SK-N-SH treated with all-trans-retinoic acid at 6 μM for 48 hours (cell line): ENCODE data around the gene HEXIM2.

Experiments used
- ATAC-seq: fragments of 200-7000 bp; cut with Tn5 transposase; 3 replicates; pipeline ENCODE4 v1.9.1; 2020; ENCODE audit warnings: mild to moderate bottlenecking, moderate library complexity
- ARNTL ChIP-seq: fragments of 450-650 bp; formaldehyde crosslinking; IDR thresholded peaks from 2 replicates; pipeline ENCODE4 v1.5.0; 2020; ENCODE audit warnings: low read depth, mild to moderate bottlenecking, moderate library complexity, borderline replicate concordance
- BACH2 ChIP-seq: fragments of 250-450 bp; sonication (Bioruptor Pico); IDR thresholded peaks from 2 replicates; pipeline ENCODE4 v1.9.0; 2021; ENCODE audit warnings: mild to moderate bottlenecking, borderline replicate concordance
- CSDC2 ChIP-seq: fragments of 250-450 bp; sonication (Bioruptor Pico); IDR thresholded peaks from 2 replicates; pipeline ENCODE4 v1.5.0; 2020; ENCODE audit warnings: mild to moderate bottlenecking, moderate library complexity
- ESRRG ChIP-seq: fragments of 250-450 bp; sonication (Bioruptor Pico); IDR thresholded peaks from 2 replicates; pipeline ENCODE4 v1.6.1; 2021; ENCODE audit warnings: mild to moderate bottlenecking
- ISL1 ChIP-seq: fragments of 250-450 bp; sonication (Bioruptor Pico); IDR thresholded peaks from 2 replicates; pipeline ENCODE4 v2.1.2; 2022; ENCODE audit warnings: mild to moderate bottlenecking, moderate library complexity
- OSR1 ChIP-seq: fragments of 250-450 bp; sonication (Bioruptor Pico); IDR thresholded peaks from 2 replicates; pipeline ENCODE4 v1.8.0; 2022; ENCODE audit warnings: moderate library complexity, mild to moderate bottlenecking, inconsistent platforms
- PPARA ChIP-seq: fragments of 250-450 bp; sonication (Bioruptor Pico); IDR thresholded peaks from 2 replicates; pipeline ENCODE4 v1.5.0; 2020; ENCODE audit warnings: mild to moderate bottlenecking, borderline replicate concordance
- RARB ChIP-seq: fragments of 250-450 bp; sonication (Bioruptor Pico); IDR thresholded peaks from 2 replicates; pipeline ENCODE4 v1.8.0; 2021; ENCODE audit warnings: mild to moderate bottlenecking, moderate library complexity
- SNAI2 ChIP-seq: fragments of 250-450 bp; sonication (Bioruptor Pico); IDR thresholded peaks from 2 replicates; pipeline ENCODE4 v1.5.0; 2020; ENCODE audit warnings: mild to moderate bottlenecking, moderate library complexity
- ZC3H10 ChIP-seq: fragments of 250-450 bp; sonication (Bioruptor Pico); IDR thresholded peaks from 2 replicates; pipeline ENCODE4 v1.5.1; 2021; ENCODE audit warnings: mild to moderate bottlenecking, moderate library complexity
- ZFP3 ChIP-seq: fragments of 250-450 bp; sonication (Bioruptor Pico); IDR thresholded peaks from 2 replicates; pipeline ENCODE4 v1.5.0; 2020; ENCODE audit warnings: mild to moderate bottlenecking, moderate library complexity
- ZNF565 ChIP-seq: fragments of 450-650 bp; formaldehyde crosslinking; conservative IDR thresholded peaks from 2 replicates; pipeline ENCODE4 v1.5.0; 2020; ENCODE audit warnings: low read depth, mild to moderate bottlenecking, moderate library complexity
- ZNF70 ChIP-seq: fragments of 450-650 bp; formaldehyde crosslinking; IDR thresholded peaks from 2 replicates; pipeline ENCODE4 v1.5.0; 2020; ENCODE audit warnings: mild to moderate bottlenecking, moderate library complexity
- ZNF8 ChIP-seq: fragments of 450-650 bp; formaldehyde crosslinking; IDR thresholded peaks from 2 replicates; pipeline ENCODE4 v1.5.0; 2020; ENCODE audit warnings: mild to moderate bottlenecking, moderate library complexity
- TF ChIP-seq, protein P1 (sequence below): fragments of 250-450 bp; sonication (Bioruptor Pico); IDR thresholded peaks from 2 replicates; pipeline ENCODE4 v1.8.0; 2020; ENCODE audit warnings: mild to moderate bottlenecking, moderate library complexity, borderline replicate concordance
- TF ChIP-seq, protein P2 (sequence below): fragments of 250-450 bp; sonication (Bioruptor Pico); IDR thresholded peaks from 2 replicates; pipeline ENCODE4 v1.5.1; 2021; ENCODE audit warnings: mild to moderate bottlenecking, moderate library complexity
- TF ChIP-seq, protein P3 (sequence below): fragments of 250-450 bp; sonication (Bioruptor Pico); IDR thresholded peaks from 2 replicates; pipeline ENCODE4 v1.5.1; 2020; ENCODE audit warnings: low read depth, mild to moderate bottlenecking, moderate library complexity
- TF ChIP-seq, protein P4 (sequence below): fragments of 250-450 bp; sonication (Bioruptor Pico); IDR thresholded peaks from 2 replicates; pipeline ENCODE4 v1.8.0; 2021; ENCODE audit warnings: low read depth, mild to moderate bottlenecking, moderate library complexity, borderline replicate concordance
- TF ChIP-seq, protein P5 (sequence below): fragments of 250-450 bp; sonication (Bioruptor Pico); IDR thresholded peaks from 2 replicates; pipeline ENCODE4 v1.5.0; 2020; ENCODE audit warnings: mild to moderate bottlenecking, moderate library complexity

The HEXIM2 gene

DNA sequence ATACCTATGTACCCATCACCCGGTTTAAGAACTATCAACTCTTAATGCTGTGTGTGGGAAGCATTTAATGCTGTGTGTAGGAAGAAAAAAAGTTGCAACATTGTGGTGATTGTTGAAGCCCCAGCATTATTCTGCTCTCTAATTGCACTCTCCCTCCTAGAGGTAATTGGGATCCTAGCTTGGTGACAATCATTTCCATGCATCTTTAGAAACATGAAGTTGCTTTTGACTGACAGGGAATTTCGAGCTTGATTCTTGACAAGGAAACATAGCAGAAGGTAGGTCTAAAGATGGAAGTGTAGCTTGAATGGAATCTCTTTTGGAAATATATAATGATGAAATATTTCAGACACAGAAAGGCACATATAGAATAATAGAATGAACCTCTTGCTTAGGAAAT lies 27.3 kb downstream of the HEXIM2 start (continued):
- TF ChIP-seq ARNTL (no peak), ISL1 (CRISPR knock-in tag) (no peak), RARB (CRISPR knock-in tag) (no peak), SNAI2 (CRISPR knock-in tag) (no peak), OSR1 (no peak)
- TF ChIP-seq, protein P1, sequence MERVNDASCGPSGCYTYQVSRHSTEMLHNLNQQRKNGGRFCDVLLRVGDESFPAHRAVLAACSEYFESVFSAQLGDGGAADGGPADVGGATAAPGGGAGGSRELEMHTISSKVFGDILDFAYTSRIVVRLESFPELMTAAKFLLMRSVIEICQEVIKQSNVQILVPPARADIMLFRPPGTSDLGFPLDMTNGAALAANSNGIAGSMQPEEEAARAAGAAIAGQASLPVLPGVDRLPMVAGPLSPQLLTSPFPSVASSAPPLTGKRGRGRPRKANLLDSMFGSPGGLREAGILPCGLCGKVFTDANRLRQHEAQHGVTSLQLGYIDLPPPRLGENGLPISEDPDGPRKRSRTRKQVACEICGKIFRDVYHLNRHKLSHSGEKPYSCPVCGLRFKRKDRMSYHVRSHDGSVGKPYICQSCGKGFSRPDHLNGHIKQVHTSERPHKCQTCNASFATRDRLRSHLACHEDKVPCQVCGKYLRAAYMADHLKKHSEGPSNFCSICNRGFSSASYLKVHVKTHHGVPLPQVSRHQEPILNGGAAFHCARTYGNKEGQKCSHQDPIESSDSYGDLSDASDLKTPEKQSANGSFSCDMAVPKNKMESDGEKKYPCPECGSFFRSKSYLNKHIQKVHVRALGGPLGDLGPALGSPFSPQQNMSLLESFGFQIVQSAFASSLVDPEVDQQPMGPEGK (CRISPR knock-in tag), result no peak

DNA sequence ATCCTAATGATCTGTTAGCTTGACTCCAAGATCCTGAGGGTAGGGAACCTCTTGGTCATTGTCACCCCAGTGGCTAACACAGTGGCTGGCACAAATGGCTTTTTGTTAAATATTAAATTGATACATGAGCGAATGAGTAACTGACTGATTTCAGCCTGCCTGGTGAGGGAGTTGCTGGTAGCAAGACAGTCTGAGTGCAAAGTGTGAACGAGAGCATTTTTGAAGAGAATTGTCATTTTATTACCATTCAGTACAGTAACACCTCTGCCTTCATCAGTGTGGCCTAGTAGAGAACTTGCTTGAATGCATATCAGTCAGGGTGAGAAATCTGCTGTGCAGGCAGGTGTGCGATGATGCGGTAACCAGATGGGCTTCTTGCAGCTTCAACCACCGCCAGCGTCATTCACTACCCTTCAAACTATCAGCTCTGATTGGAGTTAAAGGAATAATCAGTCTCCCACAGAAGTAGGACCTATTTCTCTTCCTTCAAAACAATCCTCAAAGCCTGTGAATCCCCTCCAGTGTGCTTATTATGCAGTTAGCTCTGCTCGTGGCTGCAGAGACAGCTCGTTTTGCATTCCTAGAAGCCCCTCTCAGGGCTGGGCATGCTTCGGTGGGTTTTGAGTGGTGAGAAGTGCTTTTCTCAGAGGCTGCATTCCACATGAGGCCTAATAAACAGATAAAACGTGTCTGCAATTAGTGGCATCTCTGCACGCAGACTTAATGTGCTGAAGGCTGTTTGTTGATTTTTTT lies 29.0 kb downstream of the HEXIM2 start:
- TF ChIP-seq ZC3H10 (no peak), ZFP3 (CRISPR knock-in tag) (no peak), ISL1 (CRISPR knock-in tag) (no peak), BACH2 (CRISPR knock-in tag) (no peak), SNAI2 (CRISPR knock-in tag) (no peak)
- TF ChIP-seq, protein P2, sequence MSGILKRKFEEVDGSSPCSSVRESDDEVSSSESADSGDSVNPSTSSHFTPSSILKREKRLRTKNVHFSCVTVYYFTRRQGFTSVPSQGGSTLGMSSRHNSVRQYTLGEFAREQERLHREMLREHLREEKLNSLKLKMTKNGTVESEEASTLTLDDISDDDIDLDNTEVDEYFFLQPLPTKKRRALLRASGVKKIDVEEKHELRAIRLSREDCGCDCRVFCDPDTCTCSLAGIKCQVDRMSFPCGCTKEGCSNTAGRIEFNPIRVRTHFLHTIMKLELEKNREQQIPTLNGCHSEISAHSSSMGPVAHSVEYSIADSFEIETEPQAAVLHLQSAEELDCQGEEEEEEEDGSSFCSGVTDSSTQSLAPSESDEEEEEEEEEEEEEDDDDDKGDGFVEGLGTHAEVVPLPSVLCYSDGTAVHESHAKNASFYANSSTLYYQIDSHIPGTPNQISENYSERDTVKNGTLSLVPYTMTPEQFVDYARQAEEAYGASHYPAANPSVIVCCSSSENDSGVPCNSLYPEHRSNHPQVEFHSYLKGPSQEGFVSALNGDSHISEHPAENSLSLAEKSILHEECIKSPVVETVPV (CRISPR knock-in tag), result no peak
- TF ChIP-seq, protein P3, sequence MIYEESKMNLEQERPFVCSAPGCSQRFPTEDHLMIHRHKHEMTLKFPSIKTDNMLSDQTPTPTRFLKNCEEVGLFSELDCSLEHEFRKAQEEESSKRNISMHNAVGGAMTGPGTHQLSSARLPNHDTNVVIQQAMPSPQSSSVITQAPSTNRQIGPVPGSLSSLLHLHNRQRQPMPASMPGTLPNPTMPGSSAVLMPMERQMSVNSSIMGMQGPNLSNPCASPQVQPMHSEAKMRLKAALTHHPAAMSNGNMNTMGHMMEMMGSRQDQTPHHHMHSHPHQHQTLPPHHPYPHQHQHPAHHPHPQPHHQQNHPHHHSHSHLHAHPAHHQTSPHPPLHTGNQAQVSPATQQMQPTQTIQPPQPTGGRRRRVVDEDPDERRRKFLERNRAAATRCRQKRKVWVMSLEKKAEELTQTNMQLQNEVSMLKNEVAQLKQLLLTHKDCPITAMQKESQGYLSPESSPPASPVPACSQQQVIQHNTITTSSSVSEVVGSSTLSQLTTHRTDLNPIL, result no peak
- TF ChIP-seq, protein P4, sequence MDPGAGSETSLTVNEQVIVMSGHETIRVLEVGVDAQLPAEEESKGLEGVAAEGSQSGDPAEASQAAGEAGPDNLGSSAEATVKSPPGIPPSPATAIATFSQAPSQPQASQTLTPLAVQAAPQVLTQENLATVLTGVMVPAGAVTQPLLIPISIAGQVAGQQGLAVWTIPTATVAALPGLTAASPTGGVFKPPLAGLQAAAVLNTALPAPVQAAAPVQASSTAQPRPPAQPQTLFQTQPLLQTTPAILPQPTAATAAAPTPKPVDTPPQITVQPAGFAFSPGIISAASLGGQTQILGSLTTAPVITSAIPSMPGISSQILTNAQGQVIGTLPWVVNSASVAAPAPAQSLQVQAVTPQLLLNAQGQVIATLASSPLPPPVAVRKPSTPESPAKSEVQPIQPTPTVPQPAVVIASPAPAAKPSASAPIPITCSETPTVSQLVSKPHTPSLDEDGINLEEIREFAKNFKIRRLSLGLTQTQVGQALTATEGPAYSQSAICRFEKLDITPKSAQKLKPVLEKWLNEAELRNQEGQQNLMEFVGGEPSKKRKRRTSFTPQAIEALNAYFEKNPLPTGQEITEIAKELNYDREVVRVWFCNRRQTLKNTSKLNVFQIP (CRISPR knock-in tag), result no peak
- no peak for ATAC-seq

DNA sequence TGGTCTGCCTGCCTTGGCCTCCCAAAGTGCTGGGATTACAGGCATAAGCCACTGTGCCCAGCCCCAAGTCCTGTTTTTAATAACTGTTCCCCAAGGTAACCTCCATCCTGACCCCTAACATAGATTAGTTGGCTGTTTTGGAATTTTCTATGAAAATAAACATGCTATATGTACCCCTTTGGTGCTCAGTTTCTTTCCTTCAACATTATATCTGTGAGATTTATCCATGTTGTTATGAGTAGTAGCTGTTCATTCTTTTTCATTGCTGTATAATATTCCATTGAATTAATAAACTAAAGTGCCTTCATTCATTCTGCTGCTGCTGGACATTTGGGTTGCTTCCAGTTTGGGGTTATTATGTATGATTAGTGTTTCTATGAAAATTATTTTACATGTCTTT lies 33.7 kb downstream of the HEXIM2 start:
- ATAC-seq, result no peak
- no peak for TF ChIP-seq ARNTL
- TF ChIP-seq, protein P1 (CRISPR knock-in tag), result no peak
- no peak for TF ChIP-seq ZC3H10
- TF ChIP-seq ESRRG, result no peak
- no peak for TF ChIP-seq ZNF565 (CRISPR knock-in tag)
- TF ChIP-seq, protein P3, result no peak
- TF ChIP-seq SNAI2 (CRISPR knock-in tag), result no peak
- TF ChIP-seq, protein P5, sequence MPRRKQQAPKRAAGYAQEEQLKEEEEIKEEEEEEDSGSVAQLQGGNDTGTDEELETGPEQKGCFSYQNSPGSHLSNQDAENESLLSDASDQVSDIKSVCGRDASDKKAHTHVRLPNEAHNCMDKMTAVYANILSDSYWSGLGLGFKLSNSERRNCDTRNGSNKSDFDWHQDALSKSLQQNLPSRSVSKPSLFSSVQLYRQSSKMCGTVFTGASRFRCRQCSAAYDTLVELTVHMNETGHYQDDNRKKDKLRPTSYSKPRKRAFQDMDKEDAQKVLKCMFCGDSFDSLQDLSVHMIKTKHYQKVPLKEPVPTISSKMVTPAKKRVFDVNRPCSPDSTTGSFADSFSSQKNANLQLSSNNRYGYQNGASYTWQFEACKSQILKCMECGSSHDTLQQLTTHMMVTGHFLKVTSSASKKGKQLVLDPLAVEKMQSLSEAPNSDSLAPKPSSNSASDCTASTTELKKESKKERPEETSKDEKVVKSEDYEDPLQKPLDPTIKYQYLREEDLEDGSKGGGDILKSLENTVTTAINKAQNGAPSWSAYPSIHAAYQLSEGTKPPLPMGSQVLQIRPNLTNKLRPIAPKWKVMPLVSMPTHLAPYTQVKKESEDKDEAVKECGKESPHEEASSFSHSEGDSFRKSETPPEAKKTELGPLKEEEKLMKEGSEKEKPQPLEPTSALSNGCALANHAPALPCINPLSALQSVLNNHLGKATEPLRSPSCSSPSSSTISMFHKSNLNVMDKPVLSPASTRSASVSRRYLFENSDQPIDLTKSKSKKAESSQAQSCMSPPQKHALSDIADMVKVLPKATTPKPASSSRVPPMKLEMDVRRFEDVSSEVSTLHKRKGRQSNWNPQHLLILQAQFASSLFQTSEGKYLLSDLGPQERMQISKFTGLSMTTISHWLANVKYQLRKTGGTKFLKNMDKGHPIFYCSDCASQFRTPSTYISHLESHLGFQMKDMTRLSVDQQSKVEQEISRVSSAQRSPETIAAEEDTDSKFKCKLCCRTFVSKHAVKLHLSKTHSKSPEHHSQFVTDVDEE, result no peak
- no peak for TF ChIP-seq OSR1
- TF ChIP-seq PPARA (CRISPR knock-in tag), result no peak
- no peak for TF ChIP-seq ZNF8 (CRISPR knock-in tag)
- TF ChIP-seq ZNF70 (CRISPR knock-in tag), result no peak
- TF ChIP-seq CSDC2 (CRISPR knock-in tag), result no peak
- TF ChIP-seq, protein P4 (CRISPR knock-in tag), result no peak
- TF ChIP-seq, all 23 proteins: peak for 0
